GM12892 (cell line): ENCODE data around the gene BRF1.

ENCODE experiments used
- POLR2A ChIP-seq: IDR thresholded peaks from 2 replicates; pipeline ENCODE4 v1.6.1; 2011; ENCODE audit warnings: low read depth, low read length, control low read depth
- POLR2AphosphoS5 ChIP-seq: IDR thresholded peaks from 2 replicates; pipeline ENCODE4 v1.6.1; 2011; ENCODE audit warnings: low read depth, low read length, control low read depth

GRCh38 chr14:105211086-105211757, 89.6 kb downstream of the BRF1 start:
- TF ChIP-seq POLR2A (no peak), POLR2AphosphoS5 (no peak)
